Inflammatory macrophage (primary cell): ENCODE data around the gene KCTD11.

ENCODE experiments used
- DNase-seq, 2 donors: peaks; one replicate each; pipeline ENCODE4 v3.0.0-alpha.2; 2020 to 2022

The KCTD11 gene

DNA sequence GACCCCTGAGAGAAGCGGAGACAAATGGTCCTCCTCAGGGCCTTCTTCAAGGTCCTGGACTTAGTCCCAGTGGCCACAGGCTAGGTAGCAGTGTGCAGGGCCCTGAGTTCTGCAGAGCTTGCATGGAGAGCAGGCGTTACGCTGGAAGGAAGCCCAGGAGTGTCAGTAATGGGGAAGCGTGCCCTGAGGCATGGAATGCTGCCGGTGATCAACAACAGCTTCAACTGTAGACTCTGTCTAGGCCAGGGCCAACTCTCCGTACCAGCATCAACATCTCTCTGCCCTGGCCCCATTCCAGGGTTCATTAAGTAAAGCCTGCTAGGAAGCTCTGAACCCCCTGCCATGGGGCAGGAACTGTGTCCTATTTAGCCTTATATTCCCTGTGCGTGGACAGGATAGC lies 28.4 kb downstream of the KCTD11 start:
- no peak for DNase-seq

DNA sequence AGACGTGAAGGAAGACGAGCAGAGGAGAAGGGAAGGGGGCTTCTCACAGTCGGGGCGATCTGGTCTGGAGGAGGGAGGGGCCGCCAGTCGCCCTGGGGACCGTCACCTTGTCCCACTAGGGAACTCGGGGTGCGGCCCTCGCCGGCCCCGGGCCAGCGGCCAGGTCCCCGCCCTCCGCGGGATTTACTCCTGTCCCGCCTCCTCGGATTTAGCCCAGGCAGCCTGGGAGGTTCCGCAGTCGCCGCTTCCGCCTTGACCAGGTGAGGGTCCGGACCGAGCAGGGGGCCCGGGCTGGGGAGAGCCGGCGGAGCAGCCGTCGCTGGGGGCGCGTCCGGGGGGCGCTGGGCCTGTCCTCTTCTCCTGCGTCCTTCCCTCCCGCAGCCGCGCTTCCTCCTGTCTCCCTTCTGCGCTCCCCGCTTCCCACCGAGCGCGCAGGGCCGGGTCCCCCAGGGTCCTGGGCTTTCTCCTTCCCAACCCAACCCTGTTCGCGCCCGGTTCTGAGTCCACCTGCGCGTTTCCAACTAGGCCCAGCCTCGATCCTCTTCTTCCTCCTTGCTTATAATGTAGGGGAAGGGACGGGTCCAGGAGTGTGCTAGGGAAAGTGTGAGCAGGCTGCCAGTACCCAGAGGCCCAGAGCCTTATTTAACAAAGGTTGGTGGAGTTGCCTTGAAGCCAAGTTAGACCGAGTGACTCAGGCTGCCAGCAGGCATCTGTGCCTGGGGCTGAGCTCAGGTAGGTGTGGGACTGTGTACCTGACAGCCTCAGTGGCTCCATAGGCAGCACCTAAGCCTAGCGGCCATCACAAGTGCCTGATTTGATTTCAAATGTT lies 29.1 kb downstream of the KCTD11 start, which contains the start of gene TNK1:
Gene TNK1 (plus strand): TSS at position 235 of the 829 bp plus-strand sequence. CDS start 1,838 bp downstream, outside the sequence.
- DNase-seq: no peak

DNA sequence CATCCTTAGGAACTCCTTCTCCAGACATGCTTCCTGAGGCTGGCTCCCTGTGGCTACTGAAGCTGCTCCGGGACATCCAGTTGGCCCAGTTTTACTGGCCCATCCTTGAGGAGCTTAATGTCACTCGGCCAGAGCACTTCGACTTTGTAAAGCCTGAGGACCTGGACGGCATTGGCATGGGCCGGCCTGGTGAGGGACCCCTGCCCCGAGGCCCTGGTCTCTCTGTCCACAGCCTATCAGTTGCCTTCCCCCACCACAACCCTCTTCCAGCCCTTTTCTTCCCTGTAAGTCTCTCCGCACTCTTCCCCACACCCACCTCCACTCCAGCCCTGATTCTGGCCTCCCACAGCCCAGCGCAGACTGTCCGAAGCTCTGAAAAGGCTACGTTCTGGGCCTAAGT lies 30.9 kb downstream of the KCTD11 start:
- DNase-seq: no peak

DNA sequence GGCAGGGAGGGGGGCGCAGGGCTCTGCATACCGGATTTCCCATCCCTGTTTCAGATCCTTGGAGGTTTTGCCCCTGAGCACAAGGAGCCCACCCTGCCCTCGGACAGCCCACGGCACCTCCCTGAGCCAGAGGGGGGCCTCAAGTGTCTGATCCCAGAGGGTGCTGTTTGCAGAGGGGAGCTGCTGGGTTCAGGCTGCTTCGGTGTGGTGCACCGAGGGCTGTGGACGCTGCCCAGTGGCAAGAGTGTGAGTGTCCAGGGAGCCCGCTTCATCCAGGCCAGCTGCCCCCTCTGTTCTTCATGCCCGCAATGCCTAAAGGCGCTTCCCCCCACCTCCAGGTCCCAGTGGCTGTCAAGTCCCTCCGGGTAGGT lies 31.4 kb downstream of the KCTD11 start:
- no peak for DNase-seq

DNA sequence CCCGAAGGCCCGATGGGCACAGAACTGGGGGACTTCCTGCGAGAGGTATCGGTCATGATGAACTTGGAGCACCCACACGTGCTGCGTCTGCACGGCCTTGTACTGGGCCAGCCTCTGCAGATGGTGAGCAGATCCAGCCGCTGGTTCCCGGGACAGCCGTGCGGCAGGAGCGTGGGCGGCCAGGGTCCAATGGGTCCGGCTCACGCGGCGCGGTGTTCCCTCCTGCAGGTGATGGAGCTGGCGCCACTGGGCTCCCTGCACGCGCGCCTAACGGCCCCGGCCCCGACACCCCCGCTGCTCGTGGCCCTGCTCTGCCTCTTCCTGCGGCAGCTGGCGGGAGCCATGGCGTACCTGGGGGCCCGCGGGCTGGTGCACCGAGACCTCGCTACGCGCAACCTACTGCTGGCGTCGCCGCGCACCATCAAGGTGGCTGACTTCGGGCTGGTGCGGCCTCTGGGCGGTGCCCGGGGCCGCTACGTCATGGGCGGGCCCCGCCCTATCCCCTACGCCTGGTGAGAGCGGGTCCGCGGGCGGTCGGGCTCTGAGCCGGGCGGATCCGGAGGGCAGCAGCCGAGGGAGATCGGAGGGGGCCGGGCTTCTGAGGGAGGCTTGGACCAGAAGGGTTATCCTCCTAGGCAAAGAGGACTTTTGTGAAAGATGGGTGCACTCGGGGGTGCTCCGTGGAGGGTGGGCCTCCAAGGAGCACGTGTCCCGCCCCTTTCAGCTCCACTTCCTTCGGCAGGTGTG lies 32.0 kb downstream of the KCTD11 start:
- DNase-seq: peak in 1 of 2 donors; percentile 28

DNA sequence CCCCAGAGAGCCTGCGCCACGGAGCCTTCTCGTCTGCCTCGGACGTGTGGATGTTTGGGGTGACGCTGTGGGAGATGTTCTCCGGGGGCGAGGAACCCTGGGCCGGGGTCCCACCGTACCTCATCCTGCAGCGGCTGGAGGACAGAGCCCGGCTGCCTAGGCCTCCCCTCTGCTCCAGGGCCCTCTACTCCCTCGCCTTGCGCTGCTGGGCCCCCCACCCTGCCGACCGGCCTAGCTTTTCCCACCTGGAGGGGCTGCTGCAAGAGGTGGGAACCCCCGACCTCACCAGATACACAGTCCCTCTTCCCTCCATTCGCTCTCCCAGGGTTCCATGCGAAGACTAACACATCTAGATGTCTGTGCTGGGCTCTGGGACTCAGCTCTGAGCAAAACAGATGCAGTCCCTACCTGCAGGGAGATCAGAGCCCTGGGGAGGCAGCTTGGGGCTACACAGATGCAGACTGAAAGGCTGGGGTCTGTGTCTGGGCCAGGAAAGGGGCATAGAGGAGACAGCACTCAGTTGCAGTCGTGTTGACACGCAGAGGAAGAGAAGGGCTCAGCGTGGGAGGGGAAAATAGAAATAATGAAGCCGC lies 32.6 kb downstream of the KCTD11 start:
- no peak for DNase-seq

DNA sequence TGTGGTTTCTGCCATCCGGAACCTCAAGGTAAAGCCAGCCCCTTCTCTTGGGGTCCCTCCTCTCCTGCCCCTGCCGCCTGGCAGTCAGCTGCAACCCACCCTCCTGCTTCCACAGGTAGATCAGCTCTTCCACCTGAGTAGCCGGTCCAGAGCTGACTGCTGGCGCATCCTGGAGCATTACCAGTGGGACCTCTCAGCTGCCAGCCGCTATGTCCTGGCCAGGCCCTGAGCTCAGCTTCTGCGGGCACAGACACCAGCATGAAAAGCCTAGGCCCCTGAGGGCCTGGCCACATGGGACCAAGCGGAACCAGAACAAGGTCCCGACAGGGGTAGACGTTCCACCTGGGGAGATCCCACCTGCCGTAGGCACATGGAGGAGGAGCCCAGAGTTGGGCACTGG lies 36.9 kb downstream of the KCTD11 start:
- no peak for DNase-seq

DNA sequence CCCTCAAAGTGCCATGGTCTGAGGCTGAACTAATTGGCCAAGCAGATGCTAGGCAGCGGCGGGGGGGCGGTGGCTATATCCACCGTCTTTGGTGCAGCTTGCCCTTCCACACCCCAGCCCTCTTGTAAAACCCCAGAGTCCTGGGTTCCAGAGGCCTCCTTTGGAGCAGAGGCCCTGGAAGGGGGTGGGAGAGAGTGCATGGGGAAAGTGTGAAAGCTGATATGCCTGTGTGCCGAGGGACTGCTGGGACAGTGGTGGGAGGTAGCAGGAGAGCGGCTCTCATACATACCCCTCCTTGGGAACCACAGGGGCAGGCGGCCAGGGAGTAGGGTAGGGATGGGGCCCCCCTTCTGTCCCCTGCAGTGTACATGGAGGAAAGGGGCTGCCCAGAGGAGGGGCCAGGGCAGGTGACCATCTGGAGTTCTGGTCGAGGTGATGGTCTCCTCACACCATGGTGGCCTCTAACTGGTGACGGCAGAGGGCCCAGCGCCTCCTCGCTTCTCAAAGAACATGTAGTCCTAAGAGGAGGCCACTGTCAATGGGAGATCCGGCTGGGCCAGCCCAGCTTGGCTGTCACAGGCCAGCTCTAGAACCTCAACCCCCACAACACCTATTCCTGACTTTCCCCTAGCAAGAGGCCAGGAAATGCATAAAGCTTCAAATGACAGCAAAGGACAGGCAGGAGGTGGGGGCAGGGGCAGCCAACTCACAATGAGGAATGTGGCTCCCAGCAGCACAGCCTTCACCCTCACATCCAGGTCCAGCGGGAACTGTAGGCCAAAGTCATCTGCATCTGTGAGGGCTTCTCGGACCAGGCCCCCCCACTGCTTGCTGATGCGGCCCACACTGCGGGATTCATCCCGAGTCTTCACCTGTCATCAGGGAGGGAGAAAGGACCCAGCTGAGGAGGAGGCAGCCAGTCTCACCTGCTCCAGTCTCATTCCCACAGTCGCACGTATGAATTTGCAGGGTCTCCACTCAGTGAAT lies 38.3 kb downstream of the KCTD11 start:
- DNase-seq: no peak

DNA sequence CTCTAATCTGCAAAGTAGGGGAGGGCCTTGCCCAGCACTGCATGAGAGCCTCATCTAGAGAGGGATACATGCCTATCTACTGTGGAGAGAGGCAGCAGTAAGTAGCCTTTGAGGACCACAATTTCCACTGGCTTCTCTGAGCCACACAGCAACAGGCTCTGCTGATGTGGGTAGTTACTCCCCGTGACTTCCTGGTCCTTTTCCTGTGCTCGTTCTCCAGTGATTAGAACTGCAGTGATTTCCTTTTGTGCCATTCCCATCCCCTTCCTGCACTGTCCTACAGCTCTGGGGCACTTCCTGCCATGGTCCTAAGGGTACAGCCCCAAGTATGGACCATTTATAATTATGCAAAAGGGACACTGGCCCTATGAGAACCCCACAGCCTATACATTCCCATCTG lies 39.3 kb downstream of the KCTD11 start:
- no peak for DNase-seq

DNA sequence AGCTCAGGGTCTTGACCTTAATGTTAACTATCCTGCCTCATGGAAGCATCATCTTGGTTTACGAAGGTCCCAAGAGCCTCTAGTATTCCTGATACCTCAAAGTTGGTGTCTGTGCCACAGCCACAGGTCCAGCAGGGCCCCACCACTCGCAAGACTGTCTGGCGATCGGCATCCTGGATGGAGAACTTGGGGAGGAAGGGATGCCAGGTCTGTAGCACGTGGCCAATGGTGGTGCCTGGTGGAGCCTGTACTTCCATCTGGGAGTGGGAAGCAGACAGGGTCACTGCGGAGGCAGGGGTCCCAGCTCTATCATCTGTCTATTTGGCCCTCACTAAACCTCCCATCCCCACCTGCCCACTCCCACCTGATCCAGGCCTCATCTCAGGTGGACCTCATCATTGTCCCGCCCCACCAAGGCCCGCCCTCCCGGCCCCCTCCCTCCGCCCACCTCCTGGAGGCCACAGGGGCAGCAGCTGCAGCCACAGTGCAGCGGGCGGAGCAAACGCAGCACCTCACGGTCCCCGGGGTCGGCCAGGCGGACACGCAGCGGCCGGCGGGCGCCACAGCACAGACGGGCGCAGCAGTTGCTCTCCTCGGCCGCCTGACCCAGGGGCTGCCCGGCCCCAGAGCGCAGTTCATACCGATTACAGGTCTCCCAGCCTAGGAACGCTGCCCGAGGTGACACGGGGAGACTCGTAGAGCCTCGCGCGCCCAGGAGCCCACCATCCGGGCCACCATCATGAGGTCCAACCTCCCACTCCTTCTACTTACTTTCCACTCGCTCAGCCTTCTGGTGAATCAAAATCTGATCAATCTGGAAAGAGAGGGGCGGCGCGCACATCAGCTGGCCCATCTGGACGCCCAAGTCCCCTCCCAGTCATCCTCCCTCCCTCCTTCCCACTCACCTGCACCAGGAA lies 41.0 kb downstream of the KCTD11 start:
- DNase-seq: no peak

DNA sequence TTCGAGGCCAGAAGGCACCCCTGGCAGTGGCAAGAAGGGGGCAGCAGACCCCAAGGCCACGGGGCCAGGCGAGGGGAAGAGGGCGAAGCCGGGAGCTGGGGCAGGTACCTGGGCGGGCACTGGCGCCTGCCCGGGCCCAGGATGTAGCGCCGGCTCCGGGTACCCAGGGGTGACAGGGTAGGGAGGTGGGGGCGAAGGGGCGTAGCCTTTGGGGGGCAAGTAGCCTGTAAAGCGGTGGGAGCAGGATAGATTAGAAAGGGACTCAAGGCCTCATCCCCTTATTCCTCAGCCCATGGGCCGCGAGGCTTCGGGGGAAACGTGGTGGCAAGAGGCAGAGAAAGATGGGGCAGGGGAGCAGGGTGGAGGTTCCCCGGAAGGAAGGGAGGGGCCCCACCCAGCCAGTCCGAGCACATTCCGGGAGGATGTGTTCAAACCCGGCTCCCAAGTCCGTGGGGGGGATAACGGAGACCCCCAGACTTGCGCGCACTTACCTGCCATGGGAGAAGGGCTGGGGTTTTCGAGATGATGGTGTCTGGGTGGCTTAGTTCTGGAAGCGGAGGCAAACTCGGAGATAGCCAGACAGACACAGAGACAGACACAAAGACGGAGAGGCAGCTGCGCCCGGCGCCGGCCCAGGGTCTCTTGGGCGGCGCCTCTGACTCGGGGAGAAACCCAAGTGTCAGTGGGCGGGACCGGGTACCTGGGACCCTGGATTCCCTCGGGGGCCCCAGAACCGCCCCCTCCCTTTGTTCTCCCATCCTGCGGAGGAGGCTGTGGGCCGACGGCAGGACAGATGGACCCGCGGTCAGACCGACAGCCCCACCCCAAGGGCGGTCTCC lies 41.9 kb downstream of the KCTD11 start:
- DNase-seq: no peak

DNA sequence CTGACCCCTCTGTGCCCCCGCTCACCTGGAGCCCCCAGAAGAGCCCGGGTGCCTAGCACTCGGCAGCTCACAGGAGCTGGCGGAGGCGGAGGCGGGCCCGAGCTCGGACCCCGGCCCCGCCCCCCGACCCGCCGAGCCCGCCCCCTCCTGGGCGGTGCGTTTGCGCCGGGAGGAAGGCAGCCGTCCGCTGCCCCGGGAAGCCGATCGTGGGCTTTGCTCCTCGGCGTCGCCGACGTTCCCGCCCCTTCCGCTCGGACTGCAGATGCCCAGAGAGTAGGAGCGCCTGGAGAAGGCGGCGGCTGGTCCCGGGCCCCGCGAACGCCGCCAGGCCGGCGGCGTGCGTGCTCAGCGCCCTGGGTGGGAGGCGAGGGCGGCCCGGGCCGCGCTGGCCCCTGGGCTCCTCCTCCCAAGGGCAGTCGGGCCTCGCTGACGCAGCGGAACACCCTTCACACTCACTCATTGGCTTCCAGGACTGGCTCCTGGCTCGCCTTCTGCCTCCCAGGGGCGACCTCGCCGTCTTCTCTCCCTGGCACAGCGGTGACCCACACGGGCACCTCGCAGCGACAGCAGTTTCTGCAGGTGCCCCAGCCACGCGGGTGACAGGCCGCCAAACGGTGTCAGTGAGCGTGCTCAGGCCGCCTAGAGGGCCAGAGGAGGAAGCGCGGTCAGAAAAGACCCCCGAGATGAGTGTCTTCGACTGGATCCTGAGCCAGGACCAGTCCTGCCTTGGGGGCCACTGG lies 42.7 kb downstream of the KCTD11 start, which contains the start of gene PLSCR3:
Gene PLSCR3 (minus strand): TSS at position 74 of the 740 bp plus-strand sequence. CDS start 415 bp downstream, outside the sequence.
- peak; percentile 84 to 92 for DNase-seq

DNA sequence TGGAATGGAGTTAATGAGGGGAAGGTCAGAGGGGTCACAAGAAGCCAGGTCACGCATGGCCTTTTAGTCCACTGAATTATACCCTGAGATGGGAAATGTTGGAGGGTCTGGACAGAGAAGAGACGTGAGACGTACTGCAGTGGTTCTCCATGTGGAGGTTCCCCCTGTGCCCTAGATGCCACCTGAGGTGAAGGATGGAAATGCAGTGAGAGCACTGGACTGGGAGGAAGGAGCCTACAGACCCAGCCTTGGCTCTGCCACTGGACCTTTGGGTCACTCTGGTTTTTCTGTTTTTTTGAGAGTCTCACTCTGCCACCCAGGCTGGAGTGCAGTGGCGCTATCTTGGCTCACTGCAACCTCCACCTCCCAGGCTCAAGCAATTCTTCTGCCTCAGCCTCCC lies 44.2 kb downstream of the KCTD11 start:
- DNase-seq: no peak

DNA sequence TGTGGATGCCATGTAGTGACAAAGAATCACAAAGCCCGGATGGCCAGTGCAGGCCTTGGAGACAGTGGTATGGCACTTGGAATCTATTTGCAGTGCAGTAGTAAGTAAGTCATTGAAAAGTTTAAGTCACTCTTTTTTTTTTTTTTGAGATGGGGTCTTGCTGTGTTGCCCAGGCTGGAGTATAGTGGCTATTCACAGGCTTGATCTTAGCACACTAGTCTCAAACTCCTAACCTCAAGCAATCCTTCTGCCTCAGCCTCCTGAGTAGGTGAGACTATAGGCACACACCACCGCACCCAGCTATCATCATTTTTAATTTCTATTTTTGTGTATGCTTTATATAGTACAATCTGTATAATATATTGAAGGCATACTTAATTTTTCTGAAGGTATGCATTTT lies 46.6 kb downstream of the KCTD11 start:
- DNase-seq: no peak

DNA sequence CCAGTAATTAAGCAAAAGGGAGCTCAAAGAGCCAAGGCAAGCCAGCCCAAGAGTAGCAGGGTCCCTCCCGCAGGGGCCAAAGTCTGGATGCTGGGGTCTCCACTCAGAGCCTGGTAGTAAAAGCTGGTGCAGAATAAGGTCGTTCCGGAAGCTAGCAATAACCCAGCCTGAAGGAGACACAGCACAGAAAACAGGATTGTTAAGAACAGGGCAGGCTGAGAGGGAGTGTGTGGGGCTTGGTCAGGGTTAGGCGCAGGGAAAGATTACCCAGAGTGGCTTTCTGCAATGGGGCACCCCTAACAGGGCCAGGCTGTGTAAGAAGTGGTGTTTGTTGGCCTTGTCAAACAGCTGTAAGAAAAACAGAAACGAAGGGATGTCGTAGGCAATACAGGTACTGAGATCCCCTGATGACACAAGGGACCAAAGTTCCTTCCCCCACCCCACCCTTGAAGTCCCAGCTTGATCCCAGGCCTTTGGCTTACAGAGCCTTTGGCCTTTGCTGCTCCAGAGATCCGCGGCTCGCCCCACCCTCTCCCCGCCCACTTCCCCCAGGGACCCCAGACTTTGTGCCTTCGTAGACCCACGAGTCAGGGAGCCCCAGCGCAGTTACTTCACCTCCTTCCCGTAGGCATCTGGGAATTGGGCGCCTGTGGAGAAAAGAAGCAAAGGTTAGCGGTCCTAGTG lies 51.2 kb downstream of the KCTD11 start:
- DNase-seq: no peak

DNA sequence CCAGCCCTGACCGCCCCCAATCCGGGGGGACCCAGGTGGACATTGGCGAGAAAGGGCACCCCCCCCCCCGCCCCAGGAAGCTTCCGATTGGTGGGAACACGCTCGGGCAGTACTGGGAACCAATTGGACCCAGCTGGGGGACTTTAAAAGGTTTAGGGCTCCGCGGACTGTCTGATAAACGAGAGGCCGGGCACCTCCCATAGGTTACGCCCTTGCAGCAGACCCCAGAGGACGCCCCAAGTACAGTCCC lies 51.7 kb downstream of the KCTD11 start:
- DNase-seq: no peak

DNA sequence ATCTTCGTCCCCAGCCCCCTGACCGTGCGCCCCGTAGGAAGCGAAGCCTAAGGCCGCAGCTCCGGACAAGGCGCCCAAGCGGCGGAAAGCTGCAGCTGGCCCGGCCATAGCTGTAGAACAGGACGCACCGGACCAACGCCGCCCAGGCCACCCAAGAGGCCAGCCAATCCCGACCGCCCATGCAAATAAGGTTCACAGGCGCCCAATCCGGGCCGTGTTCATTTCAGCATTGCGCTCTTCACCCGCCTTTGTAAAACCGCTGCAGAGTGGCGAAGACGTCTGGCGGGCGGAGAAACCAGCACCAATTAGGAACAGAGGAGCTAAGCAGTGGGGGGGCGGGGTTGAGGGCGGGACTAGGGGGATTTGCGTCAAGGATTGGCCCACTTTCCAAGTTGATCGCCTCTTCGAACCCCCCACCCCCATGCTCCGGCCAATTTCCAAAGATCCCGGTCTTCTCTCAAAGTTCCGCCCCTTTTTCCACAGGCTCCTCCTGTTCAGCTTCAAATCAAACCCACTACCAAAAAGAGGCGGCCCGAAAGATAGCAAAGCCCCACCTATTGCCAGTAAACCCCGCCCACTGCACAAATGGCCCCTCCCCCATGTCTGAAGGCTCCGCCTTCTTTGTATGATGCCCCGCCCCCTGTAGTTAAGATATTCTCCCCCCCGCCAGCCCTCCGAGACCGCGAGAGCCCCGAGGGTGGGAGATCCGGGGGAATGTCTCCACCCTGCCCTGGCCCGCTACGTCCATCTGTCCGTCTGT lies 52.2 kb downstream of the KCTD11 start, which contains the start of gene TMEM256:
Gene TMEM256 (minus strand): TSS at position 121 of the 760 bp plus-strand sequence. CDS start 13 bp downstream, at position 108.
- DNase-seq: peak; percentile 99
